Measurements from ENCODE around the gene DTNBP1.

DTNBP1 gene

GRCh38 chr6:15522026-15522425 lies 140.8 kb downstream of the DTNBP1 start:
- no peak for DNase-seq (ENCODE audit: low read depth)
- TF ChIP-seq CTCF (conservative IDR thresholded peaks at IDR 0.05; ENCODE audit: low read length): no peak
- H3K4me3 ChIP-seq (ENCODE audit: low read length): no peak overlapping the region

GRCh38 chr6:15521582-15521981 lies 141.2 kb downstream of the DTNBP1 start:
- no peak for TF ChIP-seq CTCF (conservative IDR thresholded peaks at IDR 0.05; ENCODE audit: low read length)
- no peak overlapping the region for H3K4me3 ChIP-seq (ENCODE audit: low read length)
- no peak for DNase-seq (ENCODE audit: low read depth)

GRCh38 chr6:15520626-15521203 lies 142.1 kb downstream of the DTNBP1 start:
- no peak for TF ChIP-seq CTCF (conservative IDR thresholded peaks at IDR 0.05; ENCODE audit: low read length)
- H3K4me3 ChIP-seq (ENCODE audit: low read length): no peak overlapping the region
- no peak for DNase-seq (ENCODE audit: low read depth)

- DNase-seq (ENCODE audit: low read depth): no peak
- no peak for TF ChIP-seq CTCF (conservative IDR thresholded peaks at IDR 0.05; ENCODE audit: low read length)
- no peak overlapping the region for H3K4me3 ChIP-seq (ENCODE audit: low read length)
These were observed 143.1 kb downstream of the DTNBP1 start for GRCh38 chr6:15519681-15520080.

GRCh38 chr6:15518878-15519277 lies 143.9 kb downstream of the DTNBP1 start:
- TF ChIP-seq CTCF (conservative IDR thresholded peaks at IDR 0.05; ENCODE audit: low read length): no peak
- no peak for DNase-seq (ENCODE audit: low read depth)
- H3K4me3 ChIP-seq (ENCODE audit: low read length): no peak overlapping the region

- no peak for TF ChIP-seq CTCF (conservative IDR thresholded peaks at IDR 0.05; ENCODE audit: low read length)
- H3K4me3 ChIP-seq (ENCODE audit: low read length): no peak overlapping the region
- no peak for DNase-seq (ENCODE audit: low read depth)
These were observed 144.8 kb downstream of the DTNBP1 start for GRCh38 chr6:15518057-15518456.

- H3K4me3 ChIP-seq (ENCODE audit: low read length): no peak overlapping the region
- no peak for TF ChIP-seq CTCF (conservative IDR thresholded peaks at IDR 0.05; ENCODE audit: low read length)
- no peak for DNase-seq (ENCODE audit: low read depth)
These were observed 145.2 kb downstream of the DTNBP1 start for GRCh38 chr6:15517600-15517999.
